Activated CD4-positive, alpha-beta T cell treated with anti-CD3 and anti-CD28 coated beads, Interleukin-2, amount 50 U/mL, for 48 hours (primary cell): ENCODE data around the gene KRT33B.
"Not testable (repeated sequence)": the region's sequence is repeated elsewhere in the genome, so short reads cannot be mapped to it uniquely, and the experiment has no call there.

Experiments used
- DNase-seq, 2 experiments: peaks; one replicate each; pipeline ENCODE4 v3.0.0-alpha.2; 2020

The KRT33B gene

DNA sequence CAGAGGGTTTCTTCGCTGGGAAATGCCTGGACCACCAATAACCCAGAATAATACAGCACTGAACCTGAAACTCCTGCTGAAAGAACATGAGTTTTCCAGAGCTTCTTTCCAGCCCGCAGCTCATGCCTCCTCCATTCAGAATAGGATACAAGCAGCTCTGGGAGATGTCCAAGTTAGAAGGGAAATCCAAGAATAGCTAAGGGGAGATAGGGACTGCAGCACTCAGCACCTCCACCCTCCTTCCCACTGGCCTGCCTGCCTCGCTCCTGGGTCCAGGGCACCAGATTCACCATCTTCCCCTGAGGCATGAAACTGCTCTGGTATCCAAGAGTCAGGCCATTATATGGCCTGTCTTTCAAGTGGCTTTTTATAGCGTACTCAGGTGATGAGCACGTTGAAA, 23.7 kb upstream of the KRT33B start:
- no peak for DNase-seq

DNA sequence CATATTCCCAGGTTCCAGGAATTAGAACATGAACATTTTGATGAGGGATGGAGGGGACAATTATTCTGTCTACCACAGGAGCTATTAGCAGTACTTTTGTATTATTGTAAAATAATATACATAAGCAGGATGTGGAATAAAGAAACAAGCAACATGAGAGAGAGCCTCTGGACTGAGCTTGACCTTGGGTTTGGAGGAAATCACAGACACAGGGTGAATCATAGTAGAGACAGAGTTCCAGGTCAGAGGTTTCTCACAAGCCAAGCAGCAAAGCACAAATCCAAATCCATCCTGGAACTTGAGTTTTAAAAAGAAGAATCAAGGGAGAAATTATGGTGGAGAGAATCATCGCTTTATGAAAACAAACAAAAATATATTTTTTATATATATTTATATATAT, 22.7 kb upstream of the KRT33B start:
- no peak for DNase-seq

DNA sequence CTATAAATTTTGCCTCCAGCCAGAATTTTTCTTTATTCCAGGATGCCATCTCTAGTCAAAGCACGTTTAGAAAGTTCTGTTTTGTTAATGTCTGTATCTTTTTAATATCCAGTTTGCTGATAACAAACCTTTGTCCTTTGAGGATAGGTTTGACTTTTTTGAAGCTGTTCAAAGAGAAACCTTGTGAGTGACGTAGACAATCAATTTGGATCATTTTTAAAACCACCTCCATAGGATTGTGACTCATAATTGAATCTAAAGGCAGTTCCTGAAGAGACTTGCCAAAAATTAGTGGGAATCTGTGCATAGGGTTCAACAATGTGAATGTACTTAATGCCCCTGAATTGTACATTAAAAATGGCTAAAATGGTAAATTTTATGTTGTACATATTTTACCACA, 21.9 kb upstream of the KRT33B start:
- DNase-seq: no peak

DNA sequence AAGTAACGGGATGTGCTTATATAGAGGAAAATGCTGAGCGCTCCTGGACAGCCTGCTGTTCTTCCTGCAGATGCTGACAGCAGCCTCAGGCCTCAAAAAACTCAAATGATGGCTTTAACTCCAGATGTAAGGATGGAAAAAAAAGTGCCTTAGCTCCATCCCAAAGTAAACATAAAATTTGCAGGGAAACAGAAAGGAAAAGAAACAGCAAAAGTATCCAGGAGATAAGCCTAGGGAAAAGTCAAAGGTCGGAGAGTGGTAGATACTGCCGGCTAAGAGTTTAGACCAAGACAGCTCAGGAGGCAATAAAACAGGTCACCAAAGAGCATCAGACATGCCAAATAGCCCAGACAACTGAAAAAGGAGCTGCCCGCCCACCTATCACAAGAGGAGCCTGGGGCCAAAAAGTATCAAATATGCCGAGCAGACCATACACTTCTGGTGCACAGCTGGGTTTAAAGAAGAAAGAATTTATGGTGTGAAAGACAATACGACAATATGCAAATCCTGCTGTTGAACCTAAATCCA, 20.9 kb upstream of the KRT33B start:
- DNase-seq: no peak

DNA sequence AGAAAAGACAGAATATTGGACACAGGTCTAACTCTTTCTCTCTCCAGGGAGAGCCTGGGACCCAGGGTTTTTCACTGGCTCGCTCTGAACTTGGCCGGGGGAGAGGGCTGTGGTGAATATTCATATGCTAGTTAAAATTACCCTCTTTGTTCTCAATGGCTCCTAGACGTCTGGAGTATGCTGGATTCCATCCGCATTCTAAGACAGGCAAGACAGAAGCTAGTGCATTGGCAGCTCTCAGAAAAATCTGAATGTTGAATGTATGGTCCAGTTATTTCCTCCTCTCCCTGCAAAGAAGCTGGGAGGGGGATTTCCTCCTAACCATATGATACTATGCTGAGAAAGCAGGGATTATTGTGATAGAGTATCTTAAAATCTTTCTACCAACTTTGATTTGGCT, 18.1 kb upstream of the KRT33B start:
- DNase-seq: no peak

DNA sequence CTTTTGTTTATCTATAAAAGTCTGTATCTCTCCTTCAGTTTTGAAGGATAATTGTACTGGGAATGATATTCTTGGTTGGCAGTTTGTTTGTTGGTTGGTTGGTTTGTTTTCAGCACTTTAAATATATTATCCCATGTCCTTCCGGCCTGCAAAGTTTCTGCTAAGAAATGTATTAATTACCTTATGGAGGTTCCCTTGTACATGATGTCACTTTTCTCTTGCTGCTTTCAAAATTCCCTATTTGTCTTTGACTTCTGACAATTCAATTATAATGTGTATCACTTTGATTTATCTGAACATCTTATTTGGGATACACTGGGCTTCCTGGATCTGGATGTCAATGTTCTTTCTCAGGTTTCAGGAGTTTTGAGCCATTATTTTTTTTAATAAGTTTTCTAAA, 16.6 kb upstream of the KRT33B start:
- DNase-seq: no peak

DNA sequence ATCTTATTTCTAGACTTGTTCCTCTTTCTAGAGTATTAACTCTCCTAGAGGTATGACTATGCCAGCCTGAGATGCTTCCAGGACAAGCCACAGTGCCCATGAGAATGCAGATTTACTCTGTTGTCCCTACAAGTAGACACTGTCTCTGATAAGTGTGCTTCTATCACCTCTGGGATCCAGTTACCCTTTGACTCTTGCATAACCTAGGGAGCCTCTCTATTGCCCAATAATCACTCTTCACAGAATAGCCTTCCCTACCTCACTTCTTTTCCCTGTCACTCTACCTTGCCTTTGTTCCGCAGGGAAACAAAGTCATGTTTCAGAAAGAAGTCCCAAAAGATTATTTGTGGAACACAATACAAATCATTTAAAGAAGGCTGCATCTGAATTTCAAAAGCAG, 14.1 kb upstream of the KRT33B start:
- no peak for DNase-seq

DNA sequence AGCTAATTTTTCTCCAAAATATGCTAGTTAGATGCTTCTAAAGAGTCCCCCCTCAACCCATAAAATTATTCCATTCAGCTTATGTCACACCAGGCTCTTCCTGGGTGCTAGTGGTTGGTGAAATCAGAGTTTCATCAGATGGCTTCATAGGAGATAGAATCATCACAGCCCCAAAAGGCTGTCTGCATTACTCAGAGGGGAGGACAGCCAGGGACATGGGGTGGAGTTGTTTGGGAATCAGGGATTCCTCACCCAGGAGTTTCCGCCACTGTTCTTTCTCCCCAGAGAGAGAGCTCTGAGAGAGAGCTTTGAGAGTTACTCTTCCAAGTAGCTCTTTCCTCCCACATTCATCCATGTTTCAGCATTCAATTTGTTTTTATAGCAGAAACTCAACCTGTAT, 12.8 kb upstream of the KRT33B start:
- no peak for DNase-seq

DNA sequence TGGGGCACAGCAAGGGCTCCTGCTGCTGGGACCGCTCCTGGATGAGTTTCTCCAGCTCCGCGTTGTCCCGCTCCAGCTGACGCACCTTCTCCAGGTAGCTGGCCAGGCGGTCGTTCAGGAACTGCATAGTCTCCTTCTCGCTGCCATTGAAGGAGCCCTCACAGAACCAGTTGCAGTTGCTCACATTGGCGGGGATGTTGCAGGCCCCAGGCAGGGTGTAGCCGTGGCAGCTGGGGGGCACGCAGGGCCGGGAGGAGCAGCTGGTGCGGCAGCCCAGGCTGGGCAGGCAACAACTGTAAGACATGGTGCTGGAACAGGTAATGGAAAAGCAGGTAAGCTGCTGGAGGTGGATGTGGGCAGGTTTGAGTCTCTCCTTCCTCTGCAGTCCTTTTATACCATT, 12.3 kb upstream of the KRT33B start, which contains the start of gene KRT34:
KRT34 (minus strand) TSS at position 364 of the 400 bp plus-strand sequence; CDS start at position 304, 60 bp downstream.
- DNase-seq: not testable (repeated sequence)

DNA sequence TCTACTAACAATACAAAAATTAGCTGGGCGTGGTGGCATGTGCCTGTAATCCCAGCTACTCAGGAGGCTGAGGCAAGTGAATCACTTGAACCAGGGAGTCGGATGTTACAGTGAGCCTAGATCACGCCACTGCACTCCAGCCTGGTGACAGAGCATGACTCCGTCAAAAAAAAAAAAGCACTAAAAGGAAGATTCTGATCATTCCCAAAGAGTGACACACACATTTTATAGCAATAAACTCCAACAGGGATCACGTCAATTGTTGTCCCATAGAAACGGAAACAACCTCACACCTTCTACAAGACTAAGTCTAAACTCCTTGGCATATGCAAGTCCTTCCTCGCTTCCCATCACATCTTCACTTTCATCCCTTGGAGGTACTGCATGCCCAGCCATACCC, 10.5 kb upstream of the KRT33B start:
- not testable (repeated sequence) for DNase-seq

DNA sequence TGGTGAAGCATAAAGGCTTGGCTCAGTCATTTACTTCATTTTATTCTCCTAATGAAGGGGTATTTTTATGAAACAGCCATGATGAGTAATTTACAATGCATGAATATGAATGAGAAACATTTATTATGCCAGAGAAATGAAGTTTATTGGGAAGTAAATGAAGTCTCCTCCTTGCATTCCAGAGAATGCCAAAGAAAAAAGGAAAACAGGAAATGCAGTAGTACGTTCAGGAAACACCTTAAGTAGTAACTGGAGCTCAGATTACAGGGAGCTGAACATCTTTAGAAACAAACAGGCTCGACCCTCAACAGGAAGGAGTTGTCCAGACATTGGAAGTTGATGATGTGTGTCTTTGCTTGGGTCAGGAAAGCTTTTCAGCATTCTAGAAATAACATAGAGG, 7.9 kb upstream of the KRT33B start:
- DNase-seq: no peak

DNA sequence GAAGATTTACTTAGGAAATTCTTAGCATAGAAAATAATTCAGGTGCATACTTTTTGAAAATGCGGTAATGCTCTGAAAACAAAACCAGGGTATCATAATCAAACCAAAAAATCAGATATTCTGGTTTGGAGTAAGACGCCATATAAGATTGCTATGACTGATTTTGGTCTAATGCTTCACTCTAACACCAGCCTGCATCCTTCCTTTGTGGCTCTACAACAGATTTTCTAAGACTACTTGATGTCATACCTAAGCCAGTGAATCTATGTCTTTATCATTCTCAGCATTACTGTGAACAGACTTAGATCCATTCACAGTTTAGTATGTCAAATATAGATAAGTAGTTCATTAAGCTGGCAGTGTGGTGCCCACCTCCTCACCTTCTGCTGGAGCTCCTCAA, 590 bp downstream of the KRT33B start:
- no peak for DNase-seq

DNA sequence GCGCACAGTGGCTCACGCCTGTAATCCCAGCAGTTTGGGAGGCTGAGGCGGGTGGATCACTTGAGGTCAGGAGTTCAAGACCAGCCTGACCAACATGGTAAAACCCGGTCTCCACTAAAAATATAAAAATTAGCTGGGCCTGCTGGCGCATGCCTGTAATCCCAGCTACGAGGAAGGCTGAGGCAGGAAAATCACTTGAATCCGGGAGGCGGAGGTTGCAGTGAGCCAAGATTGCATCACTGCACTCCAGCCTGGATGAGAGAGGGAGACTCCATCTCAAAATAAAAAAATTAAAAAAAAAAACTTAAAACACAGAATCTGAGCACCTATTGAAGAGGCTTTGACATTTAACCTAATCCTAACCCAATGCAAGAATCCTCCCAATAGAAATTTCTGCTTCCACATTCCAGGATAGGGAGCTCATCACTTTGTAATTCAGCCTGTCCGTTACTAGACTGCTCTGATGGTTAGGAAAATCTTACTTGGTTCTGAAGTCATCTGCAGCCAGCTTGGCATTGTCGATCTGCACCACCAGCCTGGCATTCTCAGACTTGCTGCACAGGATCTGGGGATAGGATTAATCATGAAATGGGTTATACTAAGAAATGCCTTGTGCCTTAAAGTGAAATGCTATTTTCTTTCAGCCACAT, 2.1 kb downstream of the KRT33B start:
- no peak for DNase-seq

DNA sequence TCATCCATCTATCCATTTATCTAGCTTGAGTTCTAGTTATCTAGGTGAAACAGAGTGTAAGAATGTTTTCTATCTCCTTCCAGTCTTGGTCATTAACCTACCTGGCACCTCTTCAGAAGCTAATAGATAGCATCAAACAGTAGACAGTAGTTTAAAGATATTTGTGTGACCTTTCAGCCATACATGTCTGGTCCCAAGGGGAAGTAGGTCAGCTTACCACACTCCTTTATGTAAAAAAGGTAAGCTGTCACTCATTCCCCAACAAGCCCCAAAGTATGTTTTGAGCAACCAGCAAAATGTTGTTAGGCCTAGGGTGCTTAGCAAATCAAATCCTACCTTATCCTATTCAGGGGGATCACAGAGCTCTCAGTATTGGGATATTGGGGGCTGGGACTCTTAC, 3.5 kb downstream of the KRT33B start:
- no peak for DNase-seq

DNA sequence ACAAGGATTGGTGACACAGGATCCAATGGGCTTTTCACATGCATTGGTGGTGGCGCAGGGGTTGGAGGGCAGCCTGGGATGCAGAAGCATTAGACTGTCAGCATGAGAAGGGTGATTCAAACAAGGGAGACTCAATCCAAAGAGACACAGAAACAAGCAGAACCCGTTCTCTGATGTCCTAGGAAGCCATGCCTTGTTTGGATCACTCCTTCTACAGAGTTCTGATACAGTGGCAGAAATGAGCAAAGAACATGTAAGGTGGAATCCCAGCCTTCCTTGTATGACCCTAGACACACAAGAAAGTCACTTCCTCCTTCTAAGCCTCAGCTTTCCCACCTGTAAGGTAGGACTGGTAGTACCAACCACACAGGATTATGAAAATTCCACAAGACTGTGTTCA, 5.7 kb downstream of the KRT33B start:
- no peak for DNase-seq

DNA sequence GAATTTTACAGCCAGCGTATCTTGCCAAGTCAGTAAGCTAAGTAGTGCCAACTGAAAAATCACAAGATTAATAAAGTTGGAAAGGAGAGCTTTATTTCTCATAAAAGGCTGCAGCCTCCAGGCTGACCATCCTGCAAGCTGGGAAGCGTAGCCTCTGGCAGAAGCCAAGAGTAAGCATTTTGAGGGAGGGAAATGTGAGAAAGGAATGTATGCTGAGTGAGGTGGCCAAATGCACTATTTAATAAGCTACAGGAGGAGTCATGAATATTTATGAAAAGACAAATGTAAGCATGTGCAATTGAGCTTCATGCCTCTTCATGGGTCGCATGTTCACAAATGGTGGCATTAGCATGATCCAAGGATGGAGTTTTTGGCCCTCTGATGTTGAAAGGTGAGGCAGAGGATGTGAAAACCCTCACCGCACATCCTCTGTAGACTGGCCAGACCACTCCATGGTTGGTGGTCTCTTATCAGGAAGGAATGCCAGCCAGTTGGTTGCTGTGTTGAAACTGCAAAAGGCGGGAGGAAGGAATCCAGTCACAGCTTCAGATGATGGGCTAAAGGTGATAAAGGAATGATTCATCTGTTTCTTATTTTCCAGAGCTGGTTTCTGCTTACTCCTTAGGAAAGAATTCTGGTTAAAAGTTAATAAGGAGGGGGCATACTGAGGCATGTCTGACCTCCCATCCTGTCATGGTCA, 9.2 kb downstream of the KRT33B start:
- no peak for DNase-seq

DNA sequence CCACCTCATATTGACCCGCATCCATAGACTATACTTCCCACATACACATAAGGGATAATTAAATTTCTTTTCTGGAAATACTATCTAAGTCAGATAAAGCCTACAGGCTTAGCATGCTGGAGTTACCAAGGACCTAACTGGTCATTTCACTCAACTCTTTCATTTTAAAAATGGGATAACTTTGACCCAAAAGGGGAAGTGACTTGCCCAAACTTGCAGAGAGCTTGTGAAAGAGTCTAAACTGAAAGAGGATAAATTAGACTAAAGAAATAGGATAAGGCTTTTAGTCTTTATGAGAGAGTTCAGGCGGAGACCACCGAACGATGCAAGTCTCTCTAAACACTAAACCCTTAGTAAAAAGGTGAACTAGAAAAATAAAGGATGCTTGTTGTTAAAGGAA, 15.1 kb downstream of the KRT33B start:
- DNase-seq: no peak

DNA sequence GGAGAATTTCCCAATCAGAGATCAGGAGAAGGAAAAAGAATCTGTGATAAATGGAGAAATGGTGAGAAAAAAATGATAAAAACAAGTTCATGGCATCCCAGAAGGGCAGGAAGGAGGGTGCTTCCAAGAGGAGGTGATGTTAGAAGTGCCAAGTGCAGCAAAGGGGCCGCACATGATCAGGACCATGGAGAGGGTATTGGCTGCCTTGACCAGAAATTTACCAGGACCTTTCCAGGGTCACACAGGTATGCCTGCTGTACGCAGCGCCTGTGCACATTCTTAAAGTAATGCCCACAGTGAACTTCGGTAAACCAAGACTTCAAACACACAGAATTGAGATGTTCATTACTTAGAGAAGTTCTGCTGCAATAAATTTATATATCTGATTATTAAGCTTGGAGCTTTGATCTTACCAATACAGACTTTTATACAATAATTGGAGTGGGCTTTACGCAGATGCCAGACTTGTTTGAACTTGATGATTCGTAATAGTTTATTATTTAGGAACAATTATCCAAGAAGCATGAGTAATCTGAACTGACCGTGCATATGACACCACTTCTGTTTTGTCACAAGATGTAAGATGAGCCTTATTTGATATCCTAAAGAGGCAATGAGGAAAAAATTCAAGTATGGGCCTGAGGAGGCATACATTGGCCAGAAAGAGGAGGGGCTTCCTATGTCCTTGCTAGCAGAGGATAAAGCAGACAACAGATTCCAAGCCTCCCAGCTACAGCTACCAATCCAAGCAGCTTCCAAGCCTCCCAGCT, 16.8 kb downstream of the KRT33B start:
- no peak for DNase-seq

DNA sequence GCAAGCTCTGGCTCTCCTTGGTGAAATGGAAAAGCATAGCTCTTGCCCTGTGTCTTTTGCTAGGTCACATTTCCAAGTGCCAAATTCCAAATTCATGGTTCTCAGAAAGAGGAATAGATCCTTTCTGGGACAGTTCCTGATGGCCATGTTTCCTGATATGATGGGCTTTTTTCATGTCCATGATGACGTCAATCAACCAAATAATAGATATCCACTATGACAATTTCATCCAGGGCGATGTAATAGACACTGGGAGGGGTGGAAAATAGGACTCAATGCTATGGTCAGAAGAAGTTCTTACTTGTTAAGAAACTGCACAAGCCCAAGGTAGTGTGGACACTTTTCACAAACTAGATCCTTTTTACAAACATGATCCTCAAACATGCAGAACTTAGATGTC, 18.4 kb downstream of the KRT33B start:
- DNase-seq: no peak

DNA sequence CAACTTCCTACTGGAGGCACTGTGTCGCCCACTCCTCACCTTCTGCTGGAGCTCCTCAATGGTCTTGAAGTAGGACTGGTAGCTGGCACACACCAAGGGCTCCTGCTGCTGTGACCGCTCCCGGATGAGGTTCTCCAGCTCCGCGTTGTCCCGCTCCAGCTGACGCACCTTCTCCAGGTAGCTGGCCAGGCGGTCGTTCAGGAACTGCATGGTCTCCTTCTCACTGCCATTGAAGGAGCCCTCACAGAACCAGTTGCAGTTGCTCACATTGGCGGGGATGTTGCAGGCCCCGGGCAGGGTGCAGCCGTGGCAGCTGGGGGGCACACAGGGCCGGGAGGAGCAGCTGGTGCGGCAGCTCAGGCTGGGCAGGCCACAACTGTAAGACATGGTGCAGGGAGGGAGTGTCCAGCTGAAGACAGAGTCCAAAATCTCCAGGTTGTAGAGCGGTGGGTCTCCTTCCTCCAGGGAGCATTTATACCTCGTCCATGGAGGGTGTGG, 19.2 kb downstream of the KRT33B start, which contains the start of gene KRT33A:
KRT33A (minus strand) TSS at position 448 of the 498 bp plus-strand sequence; CDS start at position 387, 61 bp downstream.
- DNase-seq: not testable (repeated sequence)

DNA sequence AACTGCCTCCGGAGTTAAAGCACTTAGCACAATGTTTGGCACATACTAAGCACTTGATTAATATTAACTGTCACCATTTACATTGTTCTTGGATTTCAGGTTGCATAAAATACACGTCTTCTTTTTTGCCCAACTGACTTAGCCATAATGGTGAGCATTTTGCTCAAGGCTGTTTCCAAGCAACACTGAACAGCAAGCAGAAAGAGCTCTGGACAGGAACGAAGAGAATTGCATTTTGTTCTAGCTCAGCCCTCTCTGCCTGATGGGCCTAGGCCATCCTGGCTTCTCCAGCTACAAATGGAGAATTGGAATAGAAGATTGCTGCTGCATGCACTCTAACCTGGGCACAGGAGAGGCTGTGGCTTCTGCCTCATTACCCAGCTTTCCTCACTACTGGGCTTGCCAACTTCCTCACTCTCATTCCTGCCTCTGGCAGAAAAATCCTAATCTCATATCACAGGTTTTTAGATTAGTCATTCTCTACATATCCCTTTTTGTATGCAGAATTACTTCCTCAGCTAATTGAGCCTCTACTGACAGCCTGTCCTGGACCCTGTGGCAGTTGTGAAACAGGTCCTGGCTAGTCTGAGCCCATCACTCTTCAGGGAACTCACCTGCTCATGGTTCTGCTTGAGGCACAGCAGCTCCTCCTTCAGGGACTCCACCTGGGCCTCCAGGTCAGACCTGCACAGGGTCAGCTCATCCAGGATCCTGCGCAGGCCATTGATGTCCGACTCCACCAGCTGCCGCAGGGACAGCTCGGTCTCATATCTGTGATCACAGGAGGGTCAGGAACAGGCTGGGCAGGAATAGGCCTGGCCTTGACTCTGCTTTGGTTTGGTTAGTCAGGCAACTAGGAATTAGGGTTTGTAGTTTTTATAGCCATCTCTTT, 21.5 kb downstream of the KRT33B start:
- DNase-seq: no peak

DNA sequence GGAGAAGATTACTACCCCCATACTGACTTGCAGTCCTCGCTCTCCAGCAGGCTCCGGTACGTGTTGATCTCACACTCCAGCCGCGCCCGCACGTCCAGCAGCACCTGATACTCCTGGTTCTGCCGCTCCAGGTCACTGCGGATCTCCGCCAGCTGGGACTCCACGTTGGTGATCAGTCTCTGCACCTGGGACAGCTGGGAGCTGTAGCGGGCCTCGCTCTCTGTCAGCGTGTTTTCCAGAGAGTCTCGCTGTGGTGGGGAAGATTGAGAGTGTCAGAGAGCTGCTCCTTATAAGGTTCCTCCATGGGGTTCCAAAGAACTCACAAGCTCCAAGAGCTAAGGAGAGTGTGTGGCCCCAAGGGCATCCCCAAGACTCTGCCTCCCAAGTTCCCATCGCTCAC, 23.2 kb downstream of the KRT33B start:
- not testable (repeated sequence) for DNase-seq
